H1 (cell line): Measurements from ENCODE around the gene FHAD1. TPM values are rescaled to one million over a fixed set of nuclear protein-coding genes. Genes with fewer than 3 reads are reported as not detected.

Experiments used
- CTCF ChIA-PET: fragments of 300-600 bp; sonication (Branson Sonifier 250); formaldehyde crosslinking; loops from one replicate; lab custom pipeline; 2021; ENCODE audit not compliant: partially characterized antibody; lab: Charles Lee
- POLR2A ChIA-PET: fragments of 300-600 bp; sonication (Branson Sonifier 250); formaldehyde crosslinking; loops from one replicate; lab custom pipeline; 2021; ENCODE audit warnings: inconsistent platforms; ENCODE audit not compliant: partially characterized antibody; lab: Charles Lee
- DNase-seq, 2 experiments: peaks; one replicate each; pipeline versions ENCODE4 v3.0.0 to v3.0.0-alpha.2; 2010 to 2022; ENCODE audit warnings: low spot score in 2 of 2, low read depth in 1 of 2, mixed read lengths in 1 of 2
- FAIRE-seq: peaks from 2 replicates; lab custom pipeline; 2011; peaks lifted over from hg19 to GRCh38; lab: Jason Lieb, UNC
- H2AFZ ChIP-seq: 2 replicates; pipeline ENCODE4 v1.8.1; 2012; ENCODE audit warnings: low read length, inconsistent platforms
- H2AK5ac ChIP-seq: 2 replicates; pipeline ENCODE4 v1.6.1; 2013; ENCODE audit warnings: low read depth, low read length
- H2BK120ac ChIP-seq: replicated peaks from 2 replicates; pipeline ENCODE3; 2013; ENCODE audit warnings: low read depth, low read length, inconsistent platforms
- H2BK12ac ChIP-seq: 2 replicates; pipeline ENCODE4 v1.6.1; 2013; ENCODE audit warnings: low read depth, low read length
- H2BK15ac ChIP-seq: 2 replicates; pipeline ENCODE4 v1.6.1; 2013; ENCODE audit warnings: low read length
- H2BK20ac ChIP-seq: 2 replicates; pipeline ENCODE4 v1.6.1; 2013; ENCODE audit warnings: low read length
- H2BK5ac ChIP-seq: 2 replicates; pipeline ENCODE4 v1.6.1; 2013; ENCODE audit warnings: low read depth, low read length
- H3K14ac ChIP-seq: 2 replicates; pipeline ENCODE4 v1.6.1; 2013; ENCODE audit warnings: inconsistent platforms; ENCODE audit not compliant: insufficient read length
- H3K18ac ChIP-seq: 2 replicates; pipeline ENCODE4 v1.6.1; 2013; ENCODE audit warnings: low read length; ENCODE audit errors: extremely low read depth
- H3K23ac ChIP-seq: 2 replicates; pipeline ENCODE4 v1.6.1; 2013; ENCODE audit warnings: inconsistent platforms; ENCODE audit not compliant: insufficient read length
- H3K23me2 ChIP-seq: 2 replicates; pipeline ENCODE4 v1.6.1; 2013; ENCODE audit warnings: low read depth, low read length
- H3K27ac ChIP-seq: 2 replicates; pipeline ENCODE4 v1.6.1; 2011; ENCODE audit warnings: low read depth, low read length, inconsistent platforms
- H3K27me3 ChIP-seq, 4 experiments: replicated peaks in 1 of 4; 1 replicate in 1 of 4; 2 replicates in 3 of 4; pipeline versions ENCODE4 v1.6.1 to v1.8.1; 2011 to 2013; ENCODE audit warnings: low read length in 3 of 4, mild to moderate bottlenecking in 3 of 4, inconsistent platforms in 2 of 4, mixed read lengths in 2 of 4, moderate library complexity in 1 of 4; ENCODE audit not compliant: control insufficient read depth in 3 of 4, insufficient read depth in 3 of 4; ENCODE audit errors: extremely low read depth in 1 of 4
- H3K36me3 ChIP-seq, 4 experiments: 2 replicates each; pipeline versions ENCODE4 v1.6.1 to v1.8.1; 2011 to 2013; ENCODE audit warnings: mild to moderate bottlenecking in 4 of 4, low read length in 3 of 4, moderate library complexity in 2 of 4, control low read depth in 1 of 4, inconsistent platforms in 1 of 4; ENCODE audit not compliant: insufficient read depth in 4 of 4, control insufficient read depth in 2 of 4
- H3K4ac ChIP-seq: replicated peaks from 2 replicates; pipeline ENCODE3; 2013; ENCODE audit warnings: low read length, low read depth, mixed read lengths, inconsistent platforms; ENCODE audit not compliant: insufficient read length
- H3K4me1 ChIP-seq, 4 experiments: replicated peaks in 1 of 4; 1 replicate in 1 of 4; 2 replicates in 3 of 4; pipeline versions ENCODE4 v1.6.1 to v1.8.1; 2011 to 2013; ENCODE audit warnings: low read length in 3 of 4, inconsistent platforms in 2 of 4, mixed read lengths in 1 of 4; ENCODE audit not compliant: insufficient read depth in 4 of 4, control insufficient read depth in 3 of 4
- H3K4me2 ChIP-seq, 2 experiments: 2 replicates each; pipeline versions ENCODE4 v1.6.1 to v1.8.1; 2011 to 2013; ENCODE audit warnings: low read depth in 2 of 2, low read length in 2 of 2, control low read depth in 1 of 2, inconsistent platforms in 1 of 2, mild to moderate bottlenecking in 1 of 2; ENCODE audit not compliant: insufficient read depth in 1 of 2
- H3K4me3 ChIP-seq, 4 experiments: fragments of 200-600, 300-600 bp in 1 of 4; sonication (generic), shearing (Covaris generic), sonication (Bioruptor Twin) in 1 of 4; 2 replicates each; pipeline versions ENCODE4 v1.5.1 to v1.8.1; 2011 to 2016; ENCODE audit warnings: low read length in 4 of 4, low read depth in 3 of 4, control low read depth in 2 of 4, inconsistent platforms in 2 of 4, mild to moderate bottlenecking in 2 of 4, mixed read lengths in 1 of 4, moderate library complexity in 1 of 4; ENCODE audit not compliant: insufficient read depth in 2 of 4; ENCODE audit errors: extremely low read depth in 1 of 4
- H3K56ac ChIP-seq: replicated peaks from 2 replicates; pipeline ENCODE3; 2013; ENCODE audit warnings: low read depth, mild to moderate bottlenecking, mixed read lengths, low read length, inconsistent platforms; ENCODE audit not compliant: insufficient read length
- H3K79me1 ChIP-seq: 2 replicates; pipeline ENCODE4 v1.6.1; 2013; ENCODE audit warnings: low read depth, low read length, control low read depth
- H3K79me2 ChIP-seq, 2 experiments: 2 replicates each; pipeline versions ENCODE4 v1.6.1 to v1.8.1; 2012 to 2013; ENCODE audit warnings: low read length in 2 of 2, mild to moderate bottlenecking in 2 of 2, inconsistent platforms in 1 of 2; ENCODE audit not compliant: insufficient read depth in 2 of 2, control insufficient read depth in 1 of 2
- H3K9ac ChIP-seq, 4 experiments: replicated peaks in 1 of 4; 1 replicate in 1 of 4; 2 replicates in 3 of 4; pipeline versions ENCODE4 v1.6.1 to v1.8.1; 2011 to 2013; ENCODE audit warnings: low read depth in 3 of 4, low read length in 3 of 4, control low read depth in 2 of 4, mild to moderate bottlenecking in 2 of 4, moderate library complexity in 2 of 4, inconsistent platforms in 1 of 4; ENCODE audit errors: extremely low read depth in 1 of 4
- H3K9me3 ChIP-seq, 2 experiments: 2 replicates each; pipeline versions ENCODE4 v1.6.1 to v1.8.1; 2012 to 2013; ENCODE audit warnings: mild to moderate bottlenecking in 2 of 2, moderate library complexity in 2 of 2, control low read depth in 1 of 2, inconsistent platforms in 1 of 2, low read depth in 1 of 2, low read length in 1 of 2, mixed read lengths in 1 of 2; ENCODE audit not compliant: insufficient read depth in 2 of 2
- H4K20me1 ChIP-seq, 2 experiments: replicated peaks in 1 of 2; 2 replicates each; pipeline versions ENCODE3 to v1.8.1; 2011 to 2013; ENCODE audit warnings: inconsistent platforms in 2 of 2, low read length in 2 of 2, mild to moderate bottlenecking in 1 of 2; ENCODE audit not compliant: insufficient read depth in 2 of 2, control insufficient read depth in 1 of 2
- H4K5ac ChIP-seq: 2 replicates; pipeline ENCODE4 v1.6.1; 2013; ENCODE audit warnings: low read length, low read depth, mixed read lengths, inconsistent platforms; ENCODE audit not compliant: insufficient read length
- H4K8ac ChIP-seq: 2 replicates; pipeline ENCODE4 v1.8.0; 2013; ENCODE audit warnings: mild to moderate bottlenecking, moderate library complexity, low read length, inconsistent platforms; ENCODE audit not compliant: insufficient read depth; ENCODE audit errors: extremely low read depth
- H4K91ac ChIP-seq: replicated peaks from 2 replicates; pipeline ENCODE3; 2013; ENCODE audit warnings: low read length, mixed read lengths, inconsistent platforms; ENCODE audit not compliant: insufficient read length
- CTCF ChIP-seq, 3 experiments: IDR thresholded peaks; 1 replicate in 2 of 3; 2 replicates in 1 of 3; pipeline versions ENCODE4 v1.5.1 to v1.6.1; 2011; ENCODE audit warnings: low read length in 3 of 3, mild to moderate bottlenecking in 3 of 3, inconsistent platforms in 2 of 3, low read depth in 1 of 3, moderate library complexity in 1 of 3; ENCODE audit not compliant: insufficient read depth in 1 of 3; ENCODE audit errors: control extremely low read depth in 1 of 3
- E2F6 ChIP-seq: IDR thresholded peaks from 2 replicates; pipeline ENCODE4 v1.6.1; 2012; ENCODE audit warnings: inconsistent platforms
- WGBS, 2 experiments: shearing (Covaris generic) in 1 of 2; methylation state at CpG; one replicate each; pipeline versions ENCODE4 v1.1.6 to v1.1.7; 2013 to 2015; ENCODE audit warnings: low lambda C conversion rate in 2 of 2, mixed read lengths in 2 of 2, inconsistent platforms in 1 of 2, low coverage in 1 of 2, missing lambda C conversion rate in 1 of 2; ENCODE audit not compliant: insufficient replicate concordance in 2 of 2, insufficient coverage in 1 of 2, insufficient read length in 1 of 2; ENCODE audit errors: extremely low coverage in 1 of 2, missing lambda C conversion rate in 1 of 2; 5-methylcytosine and 5-hydroxymethylcytosine counted together
- polyA plus RNA-seq, 7 experiments: library from polyadenylated mRNA; depleted of rRNA in 3 of 7; stranded (reverse) in 5 of 7; unstranded in 2 of 7; fragments of >200 nt in 5 of 7; fragments of 200-250 nt in 2 of 7; gene quantifications; 1 replicate in 5 of 7; 2 replicates in 1 of 7; 4 replicates in 1 of 7; pipeline versions ENCODE4 v1.2.1 to v1.2.3, GENCODE V29; 2011 to 2013; ENCODE audit warnings: missing spikeins in 2 of 7, mixed read lengths in 2 of 7
- total RNA-seq: library from RNA; stranded (reverse); fragmentation: NEBNext Ultra II Directional; extraction: Animal tissue kit (Norgen Biotek cat#: 25700); gene quantifications from 2 replicates; pipeline ENCODE4 v1.2.1, GENCODE V29; 2021

Gene FHAD1
- total and polyA plus RNA-seq, 2 of the 8 experiments (the other 6 are each of a cell fraction or from before 2014, with no cell fraction given): 0.39 to 0.69 TPM

GRCh38 chr1:15380601-15381508, 133.8 kb downstream of the FHAD1 start:
- POLR2A ChIA-PET: no interaction called here
- Histone ChIP-seq H4K20me1 (no peaks in the 10 kb centered on the region), H3K4me3 (no peak overlapping the region), H3K23me2 (peaks cover 7% of the 10 kb centered on the region), H2BK15ac (no peak overlapping the region), H3K18ac (no peak overlapping the region), H2BK5ac (no peak overlapping the region), H2AK5ac (0 out of 2 replicates have a peak overlapping the region, but pooled peaks have one; percentile 34), H3K4me2 (no peak overlapping the region), H3K27ac (no peak overlapping the region), H3K36me3 (no peaks in the 10 kb centered on the region; a peak in 1 of 8 replicates), H3K4me1 (peaks cover 12 to 23% (median 13%) of the 10 kb centered on the region in 4 experiments), H3K79me1 (no peaks in the 10 kb centered on the region), H3K79me2 (no peaks in the 10 kb centered on the region), H3K9ac (no peak overlapping the region), H3K23ac (no peak overlapping the region), H3K9me3 (no peaks in the 10 kb centered on the region), H3K14ac (no peak overlapping the region), H4K8ac (no peak overlapping the region), H4K5ac (no peak overlapping the region), H3K56ac (no peak overlapping the region), H2AFZ (no peak overlapping the region), H2BK12ac (no peak overlapping the region), H3K27me3 (peaks cover 2 to 39% (median 30%) of the 10 kb centered on the region in 4 experiments), H3K4ac (no peak overlapping the region), H2BK20ac (no peak overlapping the region), H4K91ac (no peak overlapping the region), H2BK120ac (no peak overlapping the region)
- TF ChIP-seq CTCF (IDR thresholded peaks at IDR 0.05; ENCODE audit: control extremely low read depth in 1 of 3, insufficient read depth in 1 of 3, low read depth in 1 of 3, low read length in 3 of 3): no peak
- 0 out of 2 replicates have a peak, but pooled peaks have one; percentile 31 for TF ChIP-seq E2F6
- FAIRE-seq (no peak), DNase-seq (no peak)
- WGBS, 2 experiments: 89% methylated on average over 22 of the region's 22 CpGs; no CpG with 5 or more reads in 1 of the 2 experiments
- CTCF ChIA-PET: interaction anchor here (0.7 to 1.8 kb wide), 3 partner anchors 9 to 57 kb away, joined by 3 to 5 read pairs (median 3); no protein-coding TSS in a partner anchor
